GM23338 (cell line): Measurements from ENCODE around the gene SGK1. TPM values are rescaled to one million over a fixed set of nuclear protein-coding genes. Genes with fewer than 3 reads are reported as not detected.

Experiments used
- ATAC-seq: fragments of 200-7000 bp; cut with Tn5 transposase; 3 replicates; pipeline ENCODE4 v1.9.1; 2020
- DNase-seq: peaks from one replicate; pipeline ENCODE4 v3.0.0-alpha.2; 2015; ENCODE audit warnings: low spot score
- H2AFZ ChIP-seq: fragments of 200-600 bp; sonication (generic); 2 replicates; pipeline ENCODE4 v1.8.0; 2016; ENCODE audit warnings: antibody characterized with exemption, mild to moderate bottlenecking, moderate library complexity
- H3F3A ChIP-seq: fragments of 200-600 bp; sonication (generic); replicated peaks from 2 replicates; pipeline ENCODE4 v1.8.0; 2017; ENCODE audit warnings: antibody characterized with exemption, mixed run types, low read depth
- H3K27ac ChIP-seq: fragments of 200-600 bp; sonication (generic); 2 replicates; pipeline ENCODE4 v1.6.1; 2016; ENCODE audit warnings: low read depth
- H3K27me3 ChIP-seq: fragments of 200-600 bp; sonication (generic); 2 replicates; pipeline ENCODE4 v1.8.0; 2016; ENCODE audit warnings: mild to moderate bottlenecking, mixed run types, moderate library complexity; ENCODE audit not compliant: insufficient read depth
- H3K36me3 ChIP-seq: fragments of 200-600 bp; sonication (generic); 2 replicates; pipeline ENCODE4 v1.8.0; 2016; ENCODE audit warnings: mild to moderate bottlenecking; ENCODE audit not compliant: insufficient read depth
- H3K4me1 ChIP-seq: fragments of 200-600 bp; sonication (generic); 2 replicates; pipeline ENCODE4 v1.8.0; 2016; ENCODE audit warnings: mild to moderate bottlenecking, moderate library complexity; ENCODE audit not compliant: insufficient read depth
- H3K4me2 ChIP-seq: fragments of 200-600 bp; sonication (generic); 2 replicates; pipeline ENCODE4 v1.7.1; 2017; ENCODE audit warnings: mixed run types
- H3K4me3 ChIP-seq: fragments of 200-600 bp; sonication (generic); 2 replicates; pipeline ENCODE4 v1.6.1; 2016; ENCODE audit warnings: mixed run types
- H3K79me2 ChIP-seq: fragments of 200-600 bp; sonication (generic); replicated peaks from 2 replicates; pipeline ENCODE4 v1.8.0; 2017; ENCODE audit warnings: mild to moderate bottlenecking; ENCODE audit not compliant: insufficient read depth
- H3K9me2 ChIP-seq: fragments of 200-600 bp; sonication (generic); 2 replicates; pipeline ENCODE4 v1.8.0; 2017; ENCODE audit not compliant: insufficient read depth
- H4K20me1 ChIP-seq: fragments of 200-600 bp; sonication (generic); replicated peaks from 2 replicates; pipeline ENCODE4 v1.8.0; 2017; ENCODE audit warnings: mild to moderate bottlenecking; ENCODE audit not compliant: insufficient read depth
- H3K27ac Mint-ChIP-seq: 2 replicates; pipeline ENCODE4 v1.8.0; 2020; ENCODE audit warnings: inconsistent platforms, mild to moderate bottlenecking, moderate library complexity, mixed read lengths
- H3K27me3 Mint-ChIP-seq: 3 replicates; pipeline ENCODE4 v1.8.0; 2022; ENCODE audit warnings: low read depth, mild to moderate bottlenecking, moderate library complexity, mixed read lengths, inconsistent platforms; ENCODE audit not compliant: insufficient read depth, poor library complexity
- H3K36me3 Mint-ChIP-seq: 3 replicates; pipeline ENCODE4 v1.8.0; 2021; ENCODE audit warnings: low read depth, mild to moderate bottlenecking, inconsistent platforms, moderate library complexity, mixed read lengths
- H3K4me1 Mint-ChIP-seq: 3 replicates; pipeline ENCODE4 v1.8.0; 2020; ENCODE audit warnings: mild to moderate bottlenecking, inconsistent platforms, mixed read lengths
- H3K4me3 Mint-ChIP-seq: 3 replicates; pipeline ENCODE4 v1.8.0; 2021; ENCODE audit warnings: moderate library complexity, mild to moderate bottlenecking, inconsistent platforms, mixed read lengths
- H3K9me3 Mint-ChIP-seq: 3 replicates; pipeline ENCODE4 v1.8.0; 2020; ENCODE audit warnings: moderate library complexity, mild to moderate bottlenecking, inconsistent platforms, mixed read lengths
- CREB1 ChIP-seq: fragments of 250-450 bp; sonication (Bioruptor Pico); IDR thresholded peaks from 2 replicates; pipeline ENCODE4 v1.5.0; 2020; ENCODE audit warnings: low read depth, mild to moderate bottlenecking, moderate library complexity
- EZH2 ChIP-seq: fragments of 200-600 bp; sonication (generic); IDR thresholded peaks from one replicate; pipeline ENCODE4 v1.8.0; 2017; ENCODE audit warnings: antibody characterized with exemption, mild to moderate bottlenecking, low read depth; ENCODE audit not compliant: unreplicated experiment
- JUNB ChIP-seq: IDR thresholded peaks from one replicate; pipeline ENCODE4 v1.6.1; 2016; ENCODE audit warnings: antibody characterized with exemption; ENCODE audit not compliant: unreplicated experiment
- NANOG ChIP-seq: IDR thresholded peaks from 2 replicates; pipeline ENCODE4 v1.6.1; 2016; ENCODE audit warnings: antibody characterized with exemption, borderline replicate concordance
- POLR2AphosphoS5 ChIP-seq: IDR thresholded peaks from 2 replicates; pipeline ENCODE4 v1.6.1; 2016; ENCODE audit warnings: antibody characterized with exemption, low read depth
- STAT1 ChIP-seq: IDR thresholded peaks from one replicate; pipeline ENCODE4 v1.6.1; 2016; ENCODE audit warnings: antibody characterized with exemption; ENCODE audit not compliant: unreplicated experiment
- ZNF114 ChIP-seq: fragments of 250-450 bp; sonication (Bioruptor Pico); IDR thresholded peaks from 2 replicates; pipeline ENCODE4 v1.5.0; 2020; ENCODE audit warnings: mild to moderate bottlenecking, moderate library complexity
- ZNF331 ChIP-seq: fragments of 250-450 bp; sonication (Bioruptor Pico); IDR thresholded peaks from 2 replicates; pipeline ENCODE4 v1.5.0; 2020; ENCODE audit warnings: low read depth, mild to moderate bottlenecking, moderate library complexity
- polyA plus RNA-seq: library from polyadenylated mRNA; unstranded; fragments of >200 nt; fragmentation: Nextera tagmentation; extraction: Ambion mirVana; gene quantifications from 2 replicates; pipeline ENCODE4 v1.2.1, GENCODE V29; 2016
- total RNA-seq: library from RNA; depleted of rRNA; stranded (reverse); fragments of >200 nt; shearing (Covaris generic); gene quantifications from 2 replicates; pipeline ENCODE4 v1.2.3, GENCODE V29; 2014
- TF ChIP-seq, protein P1 (sequence below), 2 experiments: fragments of 200-600 bp in 1 of 2; sonication (generic) in 1 of 2; conservative IDR thresholded peaks; 2 replicates each; pipeline versions ENCODE4 v1.5.1 to v1.6.1; 2016 to 2017; ENCODE audit warnings: antibody characterized with exemption in 2 of 2, low read depth in 2 of 2, mild to moderate bottlenecking in 2 of 2, moderate library complexity in 1 of 2
- TF ChIP-seq, protein P2 (sequence below): IDR thresholded peaks from 2 replicates; pipeline ENCODE4 v1.6.1; 2016; ENCODE audit warnings: antibody characterized with exemption
- TF ChIP-seq, protein P3 (sequence below): fragments of 250-450 bp; sonication (Bioruptor Pico); IDR thresholded peaks from 2 replicates; pipeline ENCODE4 v1.5.0; 2020; ENCODE audit warnings: mild to moderate bottlenecking, moderate library complexity
- TF ChIP-seq, protein P4 (sequence below): IDR thresholded peaks from one replicate; pipeline ENCODE4 v1.6.1; 2018; ENCODE audit warnings: antibody characterized with exemption; ENCODE audit not compliant: unreplicated experiment

SGK1 gene
- total and polyA plus RNA-seq, 2 experiments from 2014 or later, result 16.3 to 37.2 TPM

DNA sequence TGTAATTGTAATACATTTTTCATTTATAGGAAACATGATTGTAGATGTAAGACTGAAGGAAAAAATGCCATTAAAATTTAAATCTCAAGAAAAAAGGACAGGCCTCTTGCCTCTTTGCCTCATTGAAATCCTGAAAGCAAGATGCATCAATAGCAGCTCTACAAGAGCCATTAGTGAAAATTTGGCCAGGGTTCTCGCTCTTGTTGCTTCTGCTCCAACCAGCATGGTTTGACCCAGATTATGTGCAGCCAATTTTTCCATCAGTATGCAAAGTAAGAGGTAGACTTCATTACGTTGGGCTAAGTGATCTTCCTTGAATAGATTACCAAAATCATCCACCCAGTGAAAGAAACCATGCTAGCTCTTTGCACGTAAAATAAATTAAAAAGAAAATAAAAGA lies 106.6 kb downstream of the SGK1 start (continued):
- TF ChIP-seq JUNB (no peak), STAT1 (no peak), NANOG (no peak)

DNA sequence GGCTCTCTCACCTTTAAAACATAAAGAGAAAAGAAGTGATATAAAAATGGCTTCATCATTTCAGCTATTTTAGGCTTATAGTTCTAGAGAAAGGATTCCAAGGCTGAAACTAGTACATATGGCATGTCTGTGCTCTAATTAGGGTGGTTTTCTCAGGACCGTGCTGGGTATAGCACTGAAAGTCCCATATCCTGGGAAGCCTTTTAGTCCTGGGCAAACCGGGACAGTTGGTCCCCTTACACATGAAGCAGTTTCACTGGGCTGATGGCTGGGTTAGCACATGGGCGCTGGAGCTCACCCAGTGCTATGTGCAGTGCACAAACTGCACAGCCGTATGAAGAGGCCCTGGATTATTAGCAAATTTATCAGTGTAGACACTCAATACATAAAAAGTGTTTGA lies 110.5 kb downstream of the SGK1 start:
- H3K36me3 Mint-ChIP-seq, result peaks cover 3% of the 10 kb centered on the region; the same call in 1 of the 3 replicates
- no peaks in the 10 kb centered on the region for H4K20me1 ChIP-seq

More for the DNA sequence above, 110.5 kb downstream of the SGK1 start:
- no peaks in the 10 kb centered on the region for H3K4me1 ChIP-seq
- Mint-ChIP-seq H3K27me3 (peaks cover 5% of the 10 kb centered on the region), H3K27ac (no peak overlapping the region), H3K4me3 (no peak overlapping the region), H3K4me1 (no peaks in the 10 kb centered on the region), H3K9me3 (peaks cover 6% of the 10 kb centered on the region; the same call in 2 of the 3 replicates)
- ATAC-seq (no peak), DNase-seq (no peak)
- H3K27ac ChIP-seq, result no peak overlapping the region
- no peak overlapping the region for H3K4me2 ChIP-seq
- TF ChIP-seq STAT1 (no peak), POLR2AphosphoS5 (no peak), CREB1 (CRISPR knock-in tag) (no peak), EZH2 (no peak), ZNF331 (no peak), ZNF114 (CRISPR knock-in tag) (no peak), NANOG (no peak)
- TF ChIP-seq, protein P1, sequence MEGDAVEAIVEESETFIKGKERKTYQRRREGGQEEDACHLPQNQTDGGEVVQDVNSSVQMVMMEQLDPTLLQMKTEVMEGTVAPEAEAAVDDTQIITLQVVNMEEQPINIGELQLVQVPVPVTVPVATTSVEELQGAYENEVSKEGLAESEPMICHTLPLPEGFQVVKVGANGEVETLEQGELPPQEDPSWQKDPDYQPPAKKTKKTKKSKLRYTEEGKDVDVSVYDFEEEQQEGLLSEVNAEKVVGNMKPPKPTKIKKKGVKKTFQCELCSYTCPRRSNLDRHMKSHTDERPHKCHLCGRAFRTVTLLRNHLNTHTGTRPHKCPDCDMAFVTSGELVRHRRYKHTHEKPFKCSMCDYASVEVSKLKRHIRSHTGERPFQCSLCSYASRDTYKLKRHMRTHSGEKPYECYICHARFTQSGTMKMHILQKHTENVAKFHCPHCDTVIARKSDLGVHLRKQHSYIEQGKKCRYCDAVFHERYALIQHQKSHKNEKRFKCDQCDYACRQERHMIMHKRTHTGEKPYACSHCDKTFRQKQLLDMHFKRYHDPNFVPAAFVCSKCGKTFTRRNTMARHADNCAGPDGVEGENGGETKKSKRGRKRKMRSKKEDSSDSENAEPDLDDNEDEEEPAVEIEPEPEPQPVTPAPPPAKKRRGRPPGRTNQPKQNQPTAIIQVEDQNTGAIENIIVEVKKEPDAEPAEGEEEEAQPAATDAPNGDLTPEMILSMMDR (conservative IDR thresholded peaks at IDR 0.05; ENCODE audit: low read depth in 2 of 2), result no peak
- TF ChIP-seq, protein P2, sequence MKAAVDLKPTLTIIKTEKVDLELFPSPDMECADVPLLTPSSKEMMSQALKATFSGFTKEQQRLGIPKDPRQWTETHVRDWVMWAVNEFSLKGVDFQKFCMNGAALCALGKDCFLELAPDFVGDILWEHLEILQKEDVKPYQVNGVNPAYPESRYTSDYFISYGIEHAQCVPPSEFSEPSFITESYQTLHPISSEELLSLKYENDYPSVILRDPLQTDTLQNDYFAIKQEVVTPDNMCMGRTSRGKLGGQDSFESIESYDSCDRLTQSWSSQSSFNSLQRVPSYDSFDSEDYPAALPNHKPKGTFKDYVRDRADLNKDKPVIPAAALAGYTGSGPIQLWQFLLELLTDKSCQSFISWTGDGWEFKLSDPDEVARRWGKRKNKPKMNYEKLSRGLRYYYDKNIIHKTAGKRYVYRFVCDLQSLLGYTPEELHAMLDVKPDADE, result no peak
- TF ChIP-seq, protein P3, sequence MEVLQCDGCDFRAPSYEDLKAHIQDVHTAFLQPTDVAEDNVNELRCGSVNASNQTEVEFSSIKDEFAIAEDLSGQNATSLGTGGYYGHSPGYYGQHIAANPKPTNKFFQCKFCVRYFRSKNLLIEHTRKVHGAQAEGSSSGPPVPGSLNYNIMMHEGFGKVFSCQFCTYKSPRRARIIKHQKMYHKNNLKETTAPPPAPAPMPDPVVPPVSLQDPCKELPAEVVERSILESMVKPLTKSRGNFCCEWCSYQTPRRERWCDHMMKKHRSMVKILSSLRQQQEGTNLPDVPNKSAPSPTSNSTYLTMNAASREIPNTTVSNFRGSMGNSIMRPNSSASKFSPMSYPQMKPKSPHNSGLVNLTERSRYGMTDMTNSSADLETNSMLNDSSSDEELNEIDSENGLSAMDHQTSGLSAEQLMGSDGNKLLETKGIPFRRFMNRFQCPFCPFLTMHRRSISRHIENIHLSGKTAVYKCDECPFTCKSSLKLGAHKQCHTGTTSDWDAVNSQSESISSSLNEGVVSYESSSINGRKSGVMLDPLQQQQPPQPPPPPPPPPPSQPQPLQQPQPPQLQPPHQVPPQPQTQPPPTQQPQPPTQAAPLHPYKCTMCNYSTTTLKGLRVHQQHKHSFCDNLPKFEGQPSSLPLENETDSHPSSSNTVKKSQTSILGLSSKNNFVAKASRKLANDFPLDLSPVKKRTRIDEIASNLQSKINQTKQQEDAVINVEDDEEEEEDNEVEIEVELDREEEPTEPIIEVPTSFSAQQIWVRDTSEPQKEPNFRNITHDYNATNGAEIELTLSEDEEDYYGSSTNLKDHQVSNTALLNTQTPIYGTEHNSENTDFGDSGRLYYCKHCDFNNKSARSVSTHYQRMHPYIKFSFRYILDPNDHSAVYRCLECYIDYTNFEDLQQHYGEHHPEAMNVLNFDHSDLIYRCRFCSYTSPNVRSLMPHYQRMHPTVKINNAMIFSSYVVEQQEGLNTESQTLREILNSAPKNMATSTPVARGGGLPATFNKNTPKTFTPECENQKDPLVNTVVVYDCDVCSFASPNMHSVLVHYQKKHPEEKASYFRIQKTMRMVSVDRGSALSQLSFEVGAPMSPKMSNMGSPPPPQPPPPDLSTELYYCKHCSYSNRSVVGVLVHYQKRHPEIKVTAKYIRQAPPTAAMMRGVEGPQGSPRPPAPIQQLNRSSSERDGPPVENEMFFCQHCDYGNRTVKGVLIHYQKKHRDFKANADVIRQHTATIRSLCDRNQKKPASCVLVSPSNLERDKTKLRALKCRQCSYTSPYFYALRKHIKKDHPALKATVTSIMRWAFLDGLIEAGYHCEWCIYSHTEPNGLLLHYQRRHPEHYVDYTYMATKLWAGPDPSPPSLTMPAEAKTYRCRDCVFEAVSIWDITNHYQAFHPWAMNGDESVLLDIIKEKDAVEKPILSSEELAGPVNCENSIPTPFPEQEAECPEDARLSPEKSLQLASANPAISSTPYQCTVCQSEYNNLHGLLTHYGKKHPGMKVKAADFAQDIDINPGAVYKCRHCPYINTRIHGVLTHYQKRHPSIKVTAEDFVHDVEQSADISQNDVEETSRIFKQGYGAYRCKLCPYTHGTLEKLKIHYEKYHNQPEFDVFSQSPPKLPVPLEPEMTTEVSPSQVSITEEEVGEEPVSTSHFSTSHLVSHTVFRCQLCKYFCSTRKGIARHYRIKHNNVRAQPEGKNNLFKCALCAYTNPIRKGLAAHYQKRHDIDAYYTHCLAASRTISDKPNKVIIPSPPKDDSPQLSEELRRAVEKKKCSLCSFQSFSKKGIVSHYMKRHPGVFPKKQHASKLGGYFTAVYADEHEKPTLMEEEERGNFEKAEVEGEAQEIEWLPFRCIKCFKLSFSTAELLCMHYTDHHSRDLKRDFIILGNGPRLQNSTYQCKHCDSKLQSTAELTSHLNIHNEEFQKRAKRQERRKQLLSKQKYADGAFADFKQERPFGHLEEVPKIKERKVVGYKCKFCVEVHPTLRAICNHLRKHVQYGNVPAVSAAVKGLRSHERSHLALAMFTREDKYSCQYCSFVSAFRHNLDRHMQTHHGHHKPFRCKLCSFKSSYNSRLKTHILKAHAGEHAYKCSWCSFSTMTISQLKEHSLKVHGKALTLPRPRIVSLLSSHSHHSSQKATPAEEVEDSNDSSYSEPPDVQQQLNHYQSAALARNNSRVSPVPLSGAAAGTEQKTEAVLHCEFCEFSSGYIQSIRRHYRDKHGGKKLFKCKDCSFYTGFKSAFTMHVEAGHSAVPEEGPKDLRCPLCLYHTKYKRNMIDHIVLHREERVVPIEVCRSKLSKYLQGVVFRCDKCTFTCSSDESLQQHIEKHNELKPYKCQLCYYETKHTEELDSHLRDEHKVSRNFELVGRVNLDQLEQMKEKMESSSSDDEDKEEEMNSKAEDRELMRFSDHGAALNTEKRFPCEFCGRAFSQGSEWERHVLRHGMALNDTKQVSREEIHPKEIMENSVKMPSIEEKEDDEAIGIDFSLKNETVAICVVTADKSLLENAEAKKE (CRISPR knock-in tag), result no peak
- TF ChIP-seq, protein P4, sequence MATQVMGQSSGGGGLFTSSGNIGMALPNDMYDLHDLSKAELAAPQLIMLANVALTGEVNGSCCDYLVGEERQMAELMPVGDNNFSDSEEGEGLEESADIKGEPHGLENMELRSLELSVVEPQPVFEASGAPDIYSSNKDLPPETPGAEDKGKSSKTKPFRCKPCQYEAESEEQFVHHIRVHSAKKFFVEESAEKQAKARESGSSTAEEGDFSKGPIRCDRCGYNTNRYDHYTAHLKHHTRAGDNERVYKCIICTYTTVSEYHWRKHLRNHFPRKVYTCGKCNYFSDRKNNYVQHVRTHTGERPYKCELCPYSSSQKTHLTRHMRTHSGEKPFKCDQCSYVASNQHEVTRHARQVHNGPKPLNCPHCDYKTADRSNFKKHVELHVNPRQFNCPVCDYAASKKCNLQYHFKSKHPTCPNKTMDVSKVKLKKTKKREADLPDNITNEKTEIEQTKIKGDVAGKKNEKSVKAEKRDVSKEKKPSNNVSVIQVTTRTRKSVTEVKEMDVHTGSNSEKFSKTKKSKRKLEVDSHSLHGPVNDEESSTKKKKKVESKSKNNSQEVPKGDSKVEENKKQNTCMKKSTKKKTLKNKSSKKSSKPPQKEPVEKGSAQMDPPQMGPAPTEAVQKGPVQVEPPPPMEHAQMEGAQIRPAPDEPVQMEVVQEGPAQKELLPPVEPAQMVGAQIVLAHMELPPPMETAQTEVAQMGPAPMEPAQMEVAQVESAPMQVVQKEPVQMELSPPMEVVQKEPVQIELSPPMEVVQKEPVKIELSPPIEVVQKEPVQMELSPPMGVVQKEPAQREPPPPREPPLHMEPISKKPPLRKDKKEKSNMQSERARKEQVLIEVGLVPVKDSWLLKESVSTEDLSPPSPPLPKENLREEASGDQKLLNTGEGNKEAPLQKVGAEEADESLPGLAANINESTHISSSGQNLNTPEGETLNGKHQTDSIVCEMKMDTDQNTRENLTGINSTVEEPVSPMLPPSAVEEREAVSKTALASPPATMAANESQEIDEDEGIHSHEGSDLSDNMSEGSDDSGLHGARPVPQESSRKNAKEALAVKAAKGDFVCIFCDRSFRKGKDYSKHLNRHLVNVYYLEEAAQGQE, result no peak
- H3K36me3 ChIP-seq, result no peaks in the 10 kb centered on the region; the same call in 1 of the 2 replicates
- H3K79me2 ChIP-seq, result no peaks in the 10 kb centered on the region
- no peak overlapping the region for H2AFZ ChIP-seq
- no peak overlapping the region for H3K4me3 ChIP-seq
- H3F3A ChIP-seq, result no peaks in the 10 kb centered on the region
- H3K27me3 ChIP-seq, result no peaks in the 10 kb centered on the region
- H3K9me2 ChIP-seq, result no peaks in the 10 kb centered on the region
